ENCODE results near the gene HAUS8.

- TF ChIP-seq POLR2A (IDR thresholded peaks at IDR 0.05): no peak
- no peak for TF ChIP-seq CTCF (IDR thresholded peaks at IDR 0.05)
Measured at GRCh38 chr19:17095141-17095919, 20.1 kb upstream of the HAUS8 start.
